Measurements from ENCODE around the gene BARX1.

DNA sequence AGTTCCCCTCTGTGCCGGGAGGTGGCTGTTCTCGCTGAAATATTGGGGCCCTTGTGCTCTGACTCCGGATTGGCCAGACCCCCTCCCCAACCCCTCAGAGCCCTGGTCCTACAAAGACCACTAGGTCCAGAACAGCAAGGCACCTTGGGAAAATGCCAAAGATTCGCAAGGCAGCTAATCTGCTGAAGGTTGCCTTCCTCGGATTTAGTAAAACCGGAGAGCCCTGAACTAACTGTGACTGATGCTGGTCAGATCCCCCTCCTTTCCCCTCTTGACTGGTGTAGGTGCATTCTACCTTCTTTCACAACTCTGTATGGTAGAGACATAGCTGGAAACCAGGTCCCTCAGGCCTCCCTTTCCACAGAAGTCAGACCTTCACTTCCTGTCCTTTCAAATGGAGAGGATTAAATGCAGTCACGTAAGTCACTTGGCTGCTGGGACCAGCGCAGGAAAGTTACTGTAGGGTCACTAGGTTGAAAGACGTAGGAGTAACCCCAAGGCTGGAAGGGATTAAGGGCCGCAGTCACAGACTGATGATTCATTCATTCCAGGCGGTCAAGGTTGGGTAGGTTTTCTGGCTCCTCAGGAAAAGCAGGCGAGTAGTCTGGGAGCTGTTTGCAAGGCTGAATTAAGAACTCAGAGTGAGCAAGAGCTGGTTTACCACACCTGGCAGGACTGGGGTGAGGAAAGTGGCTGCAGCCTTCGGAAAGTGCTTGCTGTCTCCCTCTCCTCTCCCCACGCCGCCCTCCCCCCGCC, 5.3 kb downstream of the BARX1 start:
- TF ChIP-seq, protein P1, sequence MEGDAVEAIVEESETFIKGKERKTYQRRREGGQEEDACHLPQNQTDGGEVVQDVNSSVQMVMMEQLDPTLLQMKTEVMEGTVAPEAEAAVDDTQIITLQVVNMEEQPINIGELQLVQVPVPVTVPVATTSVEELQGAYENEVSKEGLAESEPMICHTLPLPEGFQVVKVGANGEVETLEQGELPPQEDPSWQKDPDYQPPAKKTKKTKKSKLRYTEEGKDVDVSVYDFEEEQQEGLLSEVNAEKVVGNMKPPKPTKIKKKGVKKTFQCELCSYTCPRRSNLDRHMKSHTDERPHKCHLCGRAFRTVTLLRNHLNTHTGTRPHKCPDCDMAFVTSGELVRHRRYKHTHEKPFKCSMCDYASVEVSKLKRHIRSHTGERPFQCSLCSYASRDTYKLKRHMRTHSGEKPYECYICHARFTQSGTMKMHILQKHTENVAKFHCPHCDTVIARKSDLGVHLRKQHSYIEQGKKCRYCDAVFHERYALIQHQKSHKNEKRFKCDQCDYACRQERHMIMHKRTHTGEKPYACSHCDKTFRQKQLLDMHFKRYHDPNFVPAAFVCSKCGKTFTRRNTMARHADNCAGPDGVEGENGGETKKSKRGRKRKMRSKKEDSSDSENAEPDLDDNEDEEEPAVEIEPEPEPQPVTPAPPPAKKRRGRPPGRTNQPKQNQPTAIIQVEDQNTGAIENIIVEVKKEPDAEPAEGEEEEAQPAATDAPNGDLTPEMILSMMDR (IDR thresholded peaks at IDR 0.05; ENCODE audit: low read depth, low read length), result no peak
- TF ChIP-seq EZH2phosphoT487 (IDR thresholded peaks at IDR 0.05; ENCODE audit: low read depth), result no peak

Data from OCI-LY3 (cell line).